ENCODE measurements around the gene UST.

GRCh38 chr6:148807784-148808183 is 61.0 kb downstream of the UST start:
- TF ChIP-seq FOXM1 (IDR thresholded peaks at IDR 0.05; ENCODE audit: low read depth) (no peak), FOXM1 (CRISPR knock-in tag; IDR thresholded peaks at IDR 0.05; ENCODE audit: low read depth) (no peak), NFE2L1 (tag; IDR thresholded peaks at IDR 0.05; ENCODE audit: borderline replicate concordance, low read depth) (no peak), MCM3 (IDR thresholded peaks at IDR 0.05) (no peak), ZNF707 (CRISPR knock-in tag; conservative IDR thresholded peaks at IDR 0.05) (no peak), WHSC1 (IDR thresholded peaks at IDR 0.05; ENCODE audit: low read length) (no peak), POLR2A (conservative IDR thresholded peaks at IDR 0.05) (no peak), KLF16 (IDR thresholded peaks at IDR 0.05) (no peak), MAX (CRISPR knock-in tag; IDR thresholded peaks at IDR 0.05) (no peak), CHCHD3 (CRISPR knock-in tag; IDR thresholded peaks at IDR 0.05) (no peak), CBFA2T3 (IDR thresholded peaks at IDR 0.05) (no peak)
- TF ChIP-seq, protein P1, sequence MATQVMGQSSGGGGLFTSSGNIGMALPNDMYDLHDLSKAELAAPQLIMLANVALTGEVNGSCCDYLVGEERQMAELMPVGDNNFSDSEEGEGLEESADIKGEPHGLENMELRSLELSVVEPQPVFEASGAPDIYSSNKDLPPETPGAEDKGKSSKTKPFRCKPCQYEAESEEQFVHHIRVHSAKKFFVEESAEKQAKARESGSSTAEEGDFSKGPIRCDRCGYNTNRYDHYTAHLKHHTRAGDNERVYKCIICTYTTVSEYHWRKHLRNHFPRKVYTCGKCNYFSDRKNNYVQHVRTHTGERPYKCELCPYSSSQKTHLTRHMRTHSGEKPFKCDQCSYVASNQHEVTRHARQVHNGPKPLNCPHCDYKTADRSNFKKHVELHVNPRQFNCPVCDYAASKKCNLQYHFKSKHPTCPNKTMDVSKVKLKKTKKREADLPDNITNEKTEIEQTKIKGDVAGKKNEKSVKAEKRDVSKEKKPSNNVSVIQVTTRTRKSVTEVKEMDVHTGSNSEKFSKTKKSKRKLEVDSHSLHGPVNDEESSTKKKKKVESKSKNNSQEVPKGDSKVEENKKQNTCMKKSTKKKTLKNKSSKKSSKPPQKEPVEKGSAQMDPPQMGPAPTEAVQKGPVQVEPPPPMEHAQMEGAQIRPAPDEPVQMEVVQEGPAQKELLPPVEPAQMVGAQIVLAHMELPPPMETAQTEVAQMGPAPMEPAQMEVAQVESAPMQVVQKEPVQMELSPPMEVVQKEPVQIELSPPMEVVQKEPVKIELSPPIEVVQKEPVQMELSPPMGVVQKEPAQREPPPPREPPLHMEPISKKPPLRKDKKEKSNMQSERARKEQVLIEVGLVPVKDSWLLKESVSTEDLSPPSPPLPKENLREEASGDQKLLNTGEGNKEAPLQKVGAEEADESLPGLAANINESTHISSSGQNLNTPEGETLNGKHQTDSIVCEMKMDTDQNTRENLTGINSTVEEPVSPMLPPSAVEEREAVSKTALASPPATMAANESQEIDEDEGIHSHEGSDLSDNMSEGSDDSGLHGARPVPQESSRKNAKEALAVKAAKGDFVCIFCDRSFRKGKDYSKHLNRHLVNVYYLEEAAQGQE (IDR thresholded peaks at IDR 0.05; ENCODE audit: borderline replicate concordance): no peak
- TF ChIP-seq, protein P1 (CRISPR knock-in tag; IDR thresholded peaks at IDR 0.05; ENCODE audit: low read depth): no peak
